Right lobe of liver (tissue), 4 donors: ENCODE results near the gene MAP3K1.
A peak's percentile ranks its signal among the peaks of the same experiment; 100 is the strongest.

Experiments used
- POLR2A ChIP-seq: fragments of 450-650 bp; IDR thresholded peaks from one replicate; pipeline ENCODE4 v1.6.1; 2017; ENCODE audit warnings: antibody characterized with exemption, mild to moderate bottlenecking
- TF ChIP-seq, protein P1 (sequence below), 4 donors: fragments of 200-600 bp in 3 of 4; fragments of 450-650 bp in 1 of 4; IDR thresholded peaks; one replicate each; pipeline versions ENCODE4 v1.5.1 to v1.8.0; 2016 to 2022; ENCODE audit warnings: antibody characterized with exemption in 4 of 4, mild to moderate bottlenecking in 2 of 4
- donor health status: DM: no; HTN: no; CAD: no.
- donor health status: DM: no; HTN: no; CAD: no.
- donor health status: DM: no; HTN: yes; CAD: no.

DNA sequence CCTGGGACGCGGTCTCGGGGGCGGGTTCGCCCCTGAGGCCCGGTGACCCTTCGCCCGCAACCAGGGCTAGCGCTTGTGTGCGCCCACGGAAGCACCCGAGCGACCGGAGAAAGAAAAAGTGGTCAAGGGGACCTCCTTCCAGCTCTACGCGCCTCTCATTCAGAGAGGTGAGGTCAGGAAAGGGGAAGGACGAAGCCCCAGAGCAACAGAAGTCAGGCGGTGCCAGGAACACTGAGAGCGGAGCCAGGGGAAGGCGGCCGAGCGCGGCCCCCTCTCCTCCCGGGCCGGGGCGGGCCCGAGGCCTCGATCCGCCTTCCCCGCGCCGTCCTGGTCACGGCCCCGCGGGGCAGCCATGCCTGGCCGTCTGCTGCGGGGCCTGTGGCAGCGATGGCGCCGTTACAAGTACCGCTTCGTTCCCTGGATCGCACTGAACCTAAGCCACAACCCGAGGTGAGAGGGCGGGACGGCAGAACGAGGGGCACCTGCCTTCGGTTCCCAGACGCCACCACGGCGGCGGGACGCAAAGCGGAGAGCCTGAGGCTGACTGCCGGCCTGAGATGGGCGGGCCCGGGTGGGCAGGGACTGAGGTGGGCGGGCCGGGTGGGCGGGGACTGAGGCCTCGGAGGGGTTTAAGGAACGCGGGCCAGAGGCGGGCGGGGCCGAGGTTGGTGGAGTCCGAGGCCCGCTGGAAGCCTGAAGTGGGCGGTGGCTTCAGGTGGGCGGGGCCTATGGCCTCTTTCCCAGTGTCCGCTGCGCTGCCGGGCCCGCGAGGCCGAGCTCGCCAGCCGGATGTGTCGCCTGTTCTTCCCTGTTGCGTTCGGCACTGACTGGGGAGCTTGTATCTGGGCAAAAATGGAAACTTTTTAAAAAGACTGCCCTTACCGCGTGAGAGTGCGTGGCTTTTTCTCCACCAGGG is 94.2 kb downstream of the MAP3K1 start, which contains the start of gene SETD9:
- TF ChIP-seq, protein P1, sequence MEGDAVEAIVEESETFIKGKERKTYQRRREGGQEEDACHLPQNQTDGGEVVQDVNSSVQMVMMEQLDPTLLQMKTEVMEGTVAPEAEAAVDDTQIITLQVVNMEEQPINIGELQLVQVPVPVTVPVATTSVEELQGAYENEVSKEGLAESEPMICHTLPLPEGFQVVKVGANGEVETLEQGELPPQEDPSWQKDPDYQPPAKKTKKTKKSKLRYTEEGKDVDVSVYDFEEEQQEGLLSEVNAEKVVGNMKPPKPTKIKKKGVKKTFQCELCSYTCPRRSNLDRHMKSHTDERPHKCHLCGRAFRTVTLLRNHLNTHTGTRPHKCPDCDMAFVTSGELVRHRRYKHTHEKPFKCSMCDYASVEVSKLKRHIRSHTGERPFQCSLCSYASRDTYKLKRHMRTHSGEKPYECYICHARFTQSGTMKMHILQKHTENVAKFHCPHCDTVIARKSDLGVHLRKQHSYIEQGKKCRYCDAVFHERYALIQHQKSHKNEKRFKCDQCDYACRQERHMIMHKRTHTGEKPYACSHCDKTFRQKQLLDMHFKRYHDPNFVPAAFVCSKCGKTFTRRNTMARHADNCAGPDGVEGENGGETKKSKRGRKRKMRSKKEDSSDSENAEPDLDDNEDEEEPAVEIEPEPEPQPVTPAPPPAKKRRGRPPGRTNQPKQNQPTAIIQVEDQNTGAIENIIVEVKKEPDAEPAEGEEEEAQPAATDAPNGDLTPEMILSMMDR (IDR thresholded peaks at IDR 0.05) = no peak
- peak; percentile 77 for TF ChIP-seq POLR2A
